IMR-90 (cell line): Measurements from ENCODE around the gene GAL3ST3. TPM values are rescaled to one million over a fixed set of nuclear protein-coding genes. Genes with fewer than 3 reads are reported as not detected.

Source experiments
- ATAC-seq: fragments of 200-7000 bp; cut with Tn5 transposase; 2 replicates; pipeline ENCODE4 v1.9.1; 2020; ENCODE audit warnings: low read depth, mild to moderate bottlenecking, moderate library complexity
- BruUV-seq: library from RNA; stranded (reverse); fragments of 400-500 nt; replicated peaks from 2 replicates; lab custom pipeline; 2021; lab: Mats Ljungman, UMichigan
- CTCF ChIA-PET: fragments of 300-600 bp; formaldehyde crosslinking; extraction: SDS; loops from one replicate; lab custom pipeline; 2021; ENCODE audit warnings: antibody characterized with exemption; lab: Yijun Ruan, JAX
- POLR2A ChIA-PET: fragments of 300-600 bp; sonication (Branson Sonifier 250); formaldehyde crosslinking; loops from one replicate; lab custom pipeline; 2022; ENCODE audit warnings: antibody characterized with exemption; ENCODE audit not compliant: unreplicated experiment; lab: Charles Lee
- DNase-seq: peaks from one replicate; pipeline ENCODE4 v3.0.0; 2013
- H2AFZ ChIP-seq: replicated peaks from 2 replicates; pipeline ENCODE3; 2013; ENCODE audit warnings: low read length, mild to moderate bottlenecking; ENCODE audit not compliant: poor library complexity
- H2AK5ac ChIP-seq: 2 replicates; pipeline ENCODE4 v1.6.1; 2013; ENCODE audit warnings: low read depth, low read length, inconsistent platforms
- H2AK9ac ChIP-seq: replicated peaks from 2 replicates; pipeline ENCODE3; 2013; ENCODE audit warnings: mild to moderate bottlenecking, low read depth, low read length, moderate library complexity; ENCODE audit not compliant: poor library complexity
- H2BK120ac ChIP-seq: 2 replicates; pipeline ENCODE4 v1.6.1; 2013; ENCODE audit warnings: low read depth, low read length, inconsistent platforms
- H2BK15ac ChIP-seq: 3 replicates; pipeline ENCODE4 v1.6.1; 2013; ENCODE audit warnings: low read depth, low read length, inconsistent platforms
- H2BK20ac ChIP-seq: 2 replicates; pipeline ENCODE4 v1.6.1; 2013; ENCODE audit warnings: low read depth, mild to moderate bottlenecking, inconsistent platforms, low read length, moderate library complexity
- H2BK5ac ChIP-seq: 2 replicates; pipeline ENCODE4 v1.6.1; 2013; ENCODE audit warnings: mild to moderate bottlenecking, low read depth, low read length, inconsistent platforms; ENCODE audit not compliant: poor library complexity, severe bottlenecking
- H3K14ac ChIP-seq: replicated peaks from 2 replicates; pipeline ENCODE4 v1.6.1; 2013; ENCODE audit warnings: low read depth, low read length, inconsistent platforms
- H3K18ac ChIP-seq: 2 replicates; pipeline ENCODE4 v1.6.1; 2013; ENCODE audit warnings: low read depth, low read length, control low read depth
- H3K23ac ChIP-seq: 2 replicates; pipeline ENCODE4 v1.6.1; 2013; ENCODE audit warnings: low read depth, low read length, inconsistent platforms
- H3K27ac ChIP-seq: 2 replicates; pipeline ENCODE4 v1.5.1; 2013; ENCODE audit warnings: mild to moderate bottlenecking, control low read depth, low read length; ENCODE audit not compliant: insufficient read depth
- H3K27me3 ChIP-seq: 2 replicates; pipeline ENCODE4 v1.6.1; 2013; ENCODE audit warnings: low read length; ENCODE audit not compliant: control insufficient read depth, insufficient read depth
- H3K36me3 ChIP-seq: 2 replicates; pipeline ENCODE4 v1.6.1; 2013; ENCODE audit warnings: low read length, mixed read lengths; ENCODE audit not compliant: control insufficient read depth, insufficient read depth
- H3K4ac ChIP-seq: 2 replicates; pipeline ENCODE4 v1.6.1; 2013; ENCODE audit warnings: low read depth, low read length, inconsistent platforms
- H3K4me1 ChIP-seq: 2 replicates; pipeline ENCODE4 v1.6.1; 2013; ENCODE audit warnings: low read length, mixed read lengths; ENCODE audit not compliant: control insufficient read depth, insufficient read depth
- H3K4me2 ChIP-seq: 2 replicates; pipeline ENCODE4 v1.6.1; 2013; ENCODE audit warnings: low read depth, mild to moderate bottlenecking, control low read depth, low read length, moderate library complexity
- H3K4me3 ChIP-seq: 2 replicates; pipeline ENCODE4 v1.5.1; 2013; ENCODE audit warnings: low read depth, mild to moderate bottlenecking, control low read depth, low read length, moderate library complexity; ENCODE audit not compliant: insufficient read depth
- H3K56ac ChIP-seq: 2 replicates; pipeline ENCODE4 v1.6.1; 2013; ENCODE audit warnings: low read length, inconsistent platforms; ENCODE audit not compliant: insufficient read depth; ENCODE audit errors: extremely low read depth
- H3K79me1 ChIP-seq, 2 experiments: 2 replicates each; pipeline ENCODE4 v1.6.1; 2013; ENCODE audit warnings: low read length in 2 of 2, inconsistent platforms in 1 of 2, low read depth in 1 of 2
- H3K9ac ChIP-seq: 2 replicates; pipeline ENCODE4 v1.6.1; 2013; ENCODE audit warnings: low read depth, low read length, control low read depth
- H3K9me1 ChIP-seq: 2 replicates; pipeline ENCODE4 v1.6.1; 2013; ENCODE audit warnings: low read length, inconsistent platforms; ENCODE audit not compliant: insufficient read depth
- H3K9me3 ChIP-seq: 2 replicates; pipeline ENCODE4 v1.6.1; 2013; ENCODE audit warnings: low read length; ENCODE audit not compliant: control insufficient read depth, insufficient read depth
- H4K20me1 ChIP-seq: 2 replicates; pipeline ENCODE4 v1.6.1; 2013; ENCODE audit warnings: low read length, inconsistent platforms; ENCODE audit not compliant: insufficient read depth
- H4K5ac ChIP-seq: 2 replicates; pipeline ENCODE4 v1.6.1; 2013; ENCODE audit warnings: mild to moderate bottlenecking, low read depth, low read length, control low read depth
- H4K8ac ChIP-seq, 2 experiments: 2 replicates each; pipeline ENCODE4 v1.6.1; 2013; ENCODE audit warnings: low read depth in 2 of 2, low read length in 2 of 2, control low read depth in 1 of 2, inconsistent platforms in 1 of 2
- H4K91ac ChIP-seq: 2 replicates; pipeline ENCODE4 v1.6.1; 2013; ENCODE audit warnings: low read depth, low read length, inconsistent platforms; ENCODE audit not compliant: insufficient read depth
- BHLHE40 ChIP-seq: fragments of 150-350 bp; IDR thresholded peaks from 2 replicates; pipeline ENCODE4 v1.6.1; 2016; ENCODE audit warnings: mild to moderate bottlenecking, low read depth, low read length
- FOS ChIP-seq: fragments of 150-350 bp; IDR thresholded peaks from 2 replicates; pipeline ENCODE4 v1.6.1; 2016; ENCODE audit warnings: low read depth, low read length
- MAFK ChIP-seq: IDR thresholded peaks from 2 replicates; pipeline ENCODE4 v1.6.1; 2012; ENCODE audit warnings: low read depth, low read length, improper control_type of control experiment
- MAZ ChIP-seq: IDR thresholded peaks from 2 replicates; pipeline ENCODE4 v1.6.1; 2012; ENCODE audit warnings: low read depth, mild to moderate bottlenecking, low read length, improper control_type of control experiment, moderate library complexity, borderline replicate concordance
- NFE2L2 ChIP-seq: fragments of 150-350 bp; IDR thresholded peaks from 2 replicates; pipeline ENCODE4 v1.6.1; 2016; ENCODE audit warnings: low read depth, mild to moderate bottlenecking, low read length
- POLR2A ChIP-seq: IDR thresholded peaks from 2 replicates; pipeline ENCODE4 v1.6.1; 2012; ENCODE audit warnings: mild to moderate bottlenecking, low read depth, low read length
- RAD21 ChIP-seq: IDR thresholded peaks from 2 replicates; pipeline ENCODE4 v1.6.1; 2012; ENCODE audit warnings: low read length, improper control_type of control experiment
- RCOR1 ChIP-seq: IDR thresholded peaks from 2 replicates; pipeline ENCODE4 v1.6.1; 2012; ENCODE audit warnings: mild to moderate bottlenecking, low read length, improper control_type of control experiment; ENCODE audit not compliant: insufficient replicate concordance
- WGBS, 2 experiments: methylation state at CpG; one replicate each; pipeline versions ENCODE4 v1.1.5 to v1.1.7; 2013; ENCODE audit warnings: missing lambda C conversion rate in 2 of 2; ENCODE audit not compliant: insufficient read length in 1 of 2; ENCODE audit errors: extremely low coverage in 2 of 2; 5-methylcytosine and 5-hydroxymethylcytosine counted together
- dilution Hi-C: fragments of 300-500 bp; cut with HindIII; formaldehyde crosslinking; loops from one replicate; pipeline ENCODE4 v1.14.3; 2018; ENCODE audit warnings: low sequenced_read_pairs; ENCODE audit not compliant: unreplicated experiment
- in situ Hi-C: fragments of 300-500 bp; cut with MboI; formaldehyde crosslinking; loops from 3 replicates; pipeline ENCODE4 v1.14.3; 2019; ENCODE audit warnings: low sequenced_read_pairs, inconsistent platforms, mixed read lengths
- intact Hi-C: fragments of 100-400 bp; cut with micrococcal nuclease; formaldehyde crosslinking; loops from 2 replicates; pipeline ENCODE4 v1.10.0; 2022
- polyA plus RNA-seq, 3 experiments: library from polyadenylated mRNA; depleted of rRNA; stranded (reverse); fragments of >200 nt; gene quantifications; 2 replicates each; pipeline ENCODE4 v1.2.3, GENCODE V29; 2012; ENCODE audit warnings: low replicate concordance in 1 of 3
- total RNA-seq: library from RNA; depleted of rRNA; stranded (reverse); fragments of >200 nt; gene quantifications from 2 replicates; pipeline ENCODE4 v1.2.3, GENCODE V29; 2012
- TF ChIP-seq, protein P1 (sequence below): fragments of 150-350 bp; IDR thresholded peaks from 2 replicates; pipeline ENCODE4 v1.6.1; 2016; ENCODE audit warnings: low read depth, mild to moderate bottlenecking, low read length, moderate library complexity, borderline replicate concordance

Gene GAL3ST3
- total and polyA plus RNA-seq, 2 of the 4 experiments (the other 2 are of a cell fraction), result 0.19 TPM; not detected in 1

DNA sequence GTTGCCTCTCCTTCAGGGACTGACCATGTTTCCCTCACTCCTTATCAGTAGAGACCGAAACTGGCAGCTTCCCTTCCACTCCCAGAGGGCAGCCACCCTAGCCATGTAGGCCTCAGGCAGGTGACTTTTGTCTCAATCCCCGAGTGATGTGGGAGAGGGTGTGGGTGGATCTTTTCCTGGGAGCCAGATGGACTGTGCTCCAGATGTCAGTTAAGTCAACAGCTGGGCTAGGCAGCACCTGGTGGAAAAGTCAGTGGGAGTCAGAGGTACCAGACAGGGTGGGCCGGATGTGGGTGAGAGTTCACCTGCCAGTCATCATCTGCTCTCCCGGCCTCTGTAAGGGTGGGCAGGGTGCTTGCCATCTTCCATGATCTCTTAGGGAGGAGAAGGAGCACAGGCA is 44.8 kb downstream of the GAL3ST3 start:
- no peak overlapping the region for H2AK5ac ChIP-seq
- H3K36me3 ChIP-seq, result peaks cover 19% of the 10 kb centered on the region
- in situ Hi-C loops, result no loop called here
- H3K27me3 ChIP-seq, result no peaks in the 10 kb centered on the region
- intact Hi-C loops, result no loop called here
- H2BK120ac ChIP-seq, result no peak overlapping the region
- peaks cover 11% of the 10 kb centered on the region for H4K20me1 ChIP-seq
- CTCF ChIA-PET, result no interaction called here
- H2AFZ ChIP-seq, result no peak overlapping the region
- no peak overlapping the region for H2BK20ac ChIP-seq
- dilution Hi-C loops, result no loop called here
- H3K4me1 ChIP-seq, result no peaks in the 10 kb centered on the region; the same call in 1 of the 2 replicates
- H3K4me3 ChIP-seq, result no peak overlapping the region
- H3K14ac ChIP-seq, result no peak overlapping the region
- POLR2A ChIA-PET, result no interaction called here
- H3K79me1 ChIP-seq, result peaks cover 27 to 40% of the 10 kb centered on the region in 2 experiments
- 0 out of 2 replicates have a peak, but pooled peaks cover 3% of the 10 kb centered on the region for H3K9me1 ChIP-seq
- TF ChIP-seq, protein P1, sequence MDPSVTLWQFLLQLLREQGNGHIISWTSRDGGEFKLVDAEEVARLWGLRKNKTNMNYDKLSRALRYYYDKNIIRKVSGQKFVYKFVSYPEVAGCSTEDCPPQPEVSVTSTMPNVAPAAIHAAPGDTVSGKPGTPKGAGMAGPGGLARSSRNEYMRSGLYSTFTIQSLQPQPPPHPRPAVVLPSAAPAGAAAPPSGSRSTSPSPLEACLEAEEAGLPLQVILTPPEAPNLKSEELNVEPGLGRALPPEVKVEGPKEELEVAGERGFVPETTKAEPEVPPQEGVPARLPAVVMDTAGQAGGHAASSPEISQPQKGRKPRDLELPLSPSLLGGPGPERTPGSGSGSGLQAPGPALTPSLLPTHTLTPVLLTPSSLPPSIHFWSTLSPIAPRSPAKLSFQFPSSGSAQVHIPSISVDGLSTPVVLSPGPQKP, result no peak
- TF ChIP-seq NFE2L2 (no peak), MAFK (no peak), RCOR1 (no peak), BHLHE40 (no peak), MAZ (no peak), FOS (no peak), POLR2A (no peak), RAD21 (no peak)
- no peaks in the 10 kb centered on the region for H3K9me3 ChIP-seq
- no peak for DNase-seq
- no CpG with 5 or more reads among the region's 4 CpGs for WGBS, 2 experiments
- H3K9ac ChIP-seq, result no peak overlapping the region
- no peak overlapping the region for H3K23ac ChIP-seq
- no peak for ATAC-seq
- H2BK15ac ChIP-seq, result no peak overlapping the region
- no peak overlapping the region for H3K18ac ChIP-seq
- no peak overlapping the region for H4K8ac ChIP-seq
- no peak overlapping the region for H4K91ac ChIP-seq
- H2BK5ac ChIP-seq, result no peak overlapping the region
- no peak overlapping the region for H3K27ac ChIP-seq
- BruUV-seq, result no TSS peak
- no peak overlapping the region for H4K5ac ChIP-seq
- H3K4ac ChIP-seq, result no peak overlapping the region
- no peak overlapping the region for H3K4me2 ChIP-seq
- no peak overlapping the region for H2AK9ac ChIP-seq
- H3K56ac ChIP-seq, result no peak overlapping the region
